Testis (tissue), 3 donors: ENCODE measurements around the gene ANO4. TPM values are rescaled to one million over a fixed set of nuclear protein-coding genes. Genes with fewer than 3 reads are reported as not detected.

Experiments
- DNase-seq: peaks from one replicate; pipeline ENCODE4 v3.0.0-alpha.2; 2019
- H3K27ac ChIP-seq, 2 donors: fragments of 200-600 bp; sonication (generic); one replicate each; pipeline ENCODE4 v1.5.1; 2019
- H3K27me3 ChIP-seq: fragments of 200-600 bp; sonication (generic); one replicate; pipeline ENCODE4 v1.5.1; 2019
- H3K36me3 ChIP-seq: fragments of 200-600 bp; sonication (generic); one replicate; pipeline ENCODE4 v1.5.1; 2017; ENCODE audit warnings: low read depth; ENCODE audit errors: missing control alignments
- H3K4me1 ChIP-seq: fragments of 200-600 bp; sonication (generic); one replicate; pipeline ENCODE4 v1.5.1; 2019
- H3K4me3 ChIP-seq, 2 donors: fragments of 200-600 bp; sonication (generic); one replicate each; pipeline ENCODE4 v1.5.1; 2017 to 2019
- H3K9me3 ChIP-seq: fragments of 200-600 bp; sonication (generic); one replicate; pipeline ENCODE4 v1.5.1; 2017
- POLR2A ChIP-seq: fragments of 450-650 bp; IDR thresholded peaks from one replicate; pipeline ENCODE4 v1.6.1; 2017; ENCODE audit warnings: antibody characterized with exemption, mild to moderate bottlenecking, moderate library complexity
- WGBS, 2 donors: methylation state at CpG; one replicate each; pipeline ENCODE4 v1.1.5; 2018; 5-methylcytosine and 5-hydroxymethylcytosine counted together
- intact Hi-C: fragments of 100-400 bp; cut with DNase I; formaldehyde crosslinking; loops from one replicate; pipeline ENCODE4 v1.15.1; 2023; ENCODE audit warnings: low total_unique reads
- polyA plus RNA-seq: library from polyadenylated mRNA; stranded (reverse); fragments of 350-450 nt; fragmentation: Illumina TruSeq; extraction: RNeasy Lipid Tissue Mini Kit (QIAGEN cat#74804); gene quantifications from one replicate; pipeline ENCODE4 v1.2.3, GENCODE V29; 2014; ENCODE audit warnings: low read depth, low replicate concordance; ENCODE audit not compliant: insufficient read depth
- total RNA-seq, 2 donors: library from RNA; depleted of rRNA; stranded (reverse); fragments of >200 nt; gene quantifications; one replicate each; pipeline ENCODE4 v1.2.3, GENCODE V29; 2016
- TF ChIP-seq, protein P1 (sequence below), 3 experiments: fragments of 450-650 bp in 2 of 3; fragments of 200-600 bp in 1 of 3; sonication (generic) in 1 of 3; IDR thresholded peaks; one replicate each; pipeline ENCODE4 v1.5.1; 2016 to 2019; ENCODE audit warnings: antibody characterized with exemption in 3 of 3, mild to moderate bottlenecking in 2 of 3, moderate library complexity in 1 of 3

Gene ANO4
- total and polyA plus RNA-seq, 3 donors from 2014 or later: 2.4 to 13.0 (median 9.5) TPM

DNA sequence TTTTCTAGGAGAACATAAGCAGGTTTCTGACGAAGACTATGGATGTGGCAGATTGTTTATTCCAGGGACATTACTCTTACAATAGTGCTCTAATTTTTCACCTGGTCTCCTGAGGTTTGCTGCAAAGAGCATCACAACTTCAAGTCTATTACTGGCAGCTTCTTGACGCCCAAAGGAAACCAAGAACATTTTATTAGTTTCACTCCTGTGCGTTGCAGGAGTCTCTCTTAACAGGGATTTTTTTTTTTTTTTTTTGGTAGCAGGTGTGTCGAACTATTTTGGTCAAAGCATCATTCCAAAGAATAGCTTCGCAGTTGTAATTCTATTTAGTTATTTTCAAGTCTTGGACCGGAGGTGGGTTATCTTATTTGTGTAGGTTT, 1.2 kb downstream of the ANO4 start:
- H3K4me1 ChIP-seq: no peaks in the 10 kb centered on the region
- TF ChIP-seq, protein P1, sequence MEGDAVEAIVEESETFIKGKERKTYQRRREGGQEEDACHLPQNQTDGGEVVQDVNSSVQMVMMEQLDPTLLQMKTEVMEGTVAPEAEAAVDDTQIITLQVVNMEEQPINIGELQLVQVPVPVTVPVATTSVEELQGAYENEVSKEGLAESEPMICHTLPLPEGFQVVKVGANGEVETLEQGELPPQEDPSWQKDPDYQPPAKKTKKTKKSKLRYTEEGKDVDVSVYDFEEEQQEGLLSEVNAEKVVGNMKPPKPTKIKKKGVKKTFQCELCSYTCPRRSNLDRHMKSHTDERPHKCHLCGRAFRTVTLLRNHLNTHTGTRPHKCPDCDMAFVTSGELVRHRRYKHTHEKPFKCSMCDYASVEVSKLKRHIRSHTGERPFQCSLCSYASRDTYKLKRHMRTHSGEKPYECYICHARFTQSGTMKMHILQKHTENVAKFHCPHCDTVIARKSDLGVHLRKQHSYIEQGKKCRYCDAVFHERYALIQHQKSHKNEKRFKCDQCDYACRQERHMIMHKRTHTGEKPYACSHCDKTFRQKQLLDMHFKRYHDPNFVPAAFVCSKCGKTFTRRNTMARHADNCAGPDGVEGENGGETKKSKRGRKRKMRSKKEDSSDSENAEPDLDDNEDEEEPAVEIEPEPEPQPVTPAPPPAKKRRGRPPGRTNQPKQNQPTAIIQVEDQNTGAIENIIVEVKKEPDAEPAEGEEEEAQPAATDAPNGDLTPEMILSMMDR (IDR thresholded peaks at IDR 0.05): no peak
- no peak for TF ChIP-seq POLR2A
- intact Hi-C loops: no loop called here
- no peaks in the 10 kb centered on the region for H3K9me3 ChIP-seq
- no peak overlapping the region for H3K4me3 ChIP-seq
- DNase-seq: no peak
- no peak overlapping the region for H3K27ac ChIP-seq
- H3K27me3 ChIP-seq: no peaks in the 10 kb centered on the region
- WGBS, 2 donors: 78 to 89% methylated on average over 6 of the region's 6 CpGs
- no peaks in the 10 kb centered on the region for H3K36me3 ChIP-seq

DNA sequence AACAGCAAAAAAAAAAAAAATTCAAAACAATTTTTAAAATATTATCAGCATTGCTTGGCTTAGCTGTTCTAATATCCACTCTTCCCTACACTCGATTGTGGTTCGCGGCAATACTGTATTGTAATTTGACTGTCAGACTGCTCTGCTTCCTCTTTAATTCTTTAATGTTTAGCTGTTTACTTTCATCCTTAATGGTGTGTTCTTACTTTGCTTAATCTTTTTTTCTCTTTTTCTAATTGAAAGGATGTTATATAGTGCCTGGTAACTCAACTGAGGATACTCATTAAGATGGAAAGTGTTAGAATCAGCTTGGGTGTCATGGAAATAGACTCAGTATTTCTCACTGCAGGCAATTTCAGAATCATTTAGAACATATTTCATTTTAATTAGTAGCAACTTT, 2.0 kb downstream of the ANO4 start:
- H3K27me3 ChIP-seq: no peaks in the 10 kb centered on the region
- H3K4me1 ChIP-seq: no peaks in the 10 kb centered on the region
- 81 to 86% methylated on average over 3 of the region's 3 CpGs for WGBS, 2 donors
- intact Hi-C loops: no loop called here
- no peaks in the 10 kb centered on the region for H3K36me3 ChIP-seq
- no peaks in the 10 kb centered on the region for H3K9me3 ChIP-seq
- TF ChIP-seq, protein P1 (IDR thresholded peaks at IDR 0.05): no peak
- TF ChIP-seq POLR2A: no peak
- no peak for DNase-seq
- H3K27ac ChIP-seq: no peak overlapping the region
- no peak overlapping the region for H3K4me3 ChIP-seq

DNA sequence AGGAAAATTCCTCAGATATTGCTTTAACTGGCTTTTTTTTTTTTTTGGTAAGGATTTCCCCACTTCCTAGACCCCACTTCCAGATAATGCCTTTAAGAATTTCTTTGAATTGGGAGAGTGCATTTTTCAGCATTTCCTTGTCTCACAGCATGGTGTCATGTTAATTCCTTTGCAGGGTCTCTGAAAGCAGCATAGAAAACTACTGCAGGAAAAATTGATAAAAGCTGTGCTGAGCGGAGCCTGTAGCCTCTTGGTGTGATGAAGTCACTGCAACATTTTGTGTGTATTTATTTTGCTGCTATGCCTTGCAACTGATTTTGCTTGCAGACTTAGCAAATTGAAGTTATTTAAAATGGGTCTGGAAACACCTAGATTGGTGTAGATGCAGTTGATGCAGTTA, 2.7 kb downstream of the ANO4 start:
- intact Hi-C loops: no loop called here
- no peaks in the 10 kb centered on the region for H3K4me1 ChIP-seq
- DNase-seq: no peak
- no peak overlapping the region for H3K27ac ChIP-seq
- no peak for TF ChIP-seq POLR2A
- TF ChIP-seq, protein P1 (IDR thresholded peaks at IDR 0.05): no peak
- no peak overlapping the region for H3K4me3 ChIP-seq
- H3K9me3 ChIP-seq: no peaks in the 10 kb centered on the region
- WGBS, 2 donors: 73 to 77% methylated on average over 1 of the region's 1 CpG
- H3K36me3 ChIP-seq: no peaks in the 10 kb centered on the region
- no peaks in the 10 kb centered on the region for H3K27me3 ChIP-seq

DNA sequence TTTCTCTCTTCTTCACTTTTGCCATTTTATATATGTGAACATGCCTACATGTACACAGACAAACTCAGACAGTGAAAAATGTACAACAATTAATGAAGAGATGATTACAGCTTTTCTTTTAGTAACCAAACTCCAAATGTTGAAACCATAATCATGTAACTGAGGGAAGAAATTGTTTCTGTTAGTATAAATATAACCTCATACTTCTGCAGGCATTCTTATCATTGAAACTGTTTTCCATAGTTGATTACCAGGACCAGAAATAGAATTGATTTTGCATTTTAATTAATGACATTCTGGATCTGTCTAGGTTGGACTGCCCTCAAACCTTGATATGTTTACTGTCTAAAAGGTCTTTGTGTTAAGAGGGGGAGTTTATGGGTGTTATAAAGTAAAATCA, 3.2 kb downstream of the ANO4 start:
- TF ChIP-seq, protein P1 (IDR thresholded peaks at IDR 0.05): no peak
- no peak for TF ChIP-seq POLR2A
- intact Hi-C loops: no loop called here

DNA sequence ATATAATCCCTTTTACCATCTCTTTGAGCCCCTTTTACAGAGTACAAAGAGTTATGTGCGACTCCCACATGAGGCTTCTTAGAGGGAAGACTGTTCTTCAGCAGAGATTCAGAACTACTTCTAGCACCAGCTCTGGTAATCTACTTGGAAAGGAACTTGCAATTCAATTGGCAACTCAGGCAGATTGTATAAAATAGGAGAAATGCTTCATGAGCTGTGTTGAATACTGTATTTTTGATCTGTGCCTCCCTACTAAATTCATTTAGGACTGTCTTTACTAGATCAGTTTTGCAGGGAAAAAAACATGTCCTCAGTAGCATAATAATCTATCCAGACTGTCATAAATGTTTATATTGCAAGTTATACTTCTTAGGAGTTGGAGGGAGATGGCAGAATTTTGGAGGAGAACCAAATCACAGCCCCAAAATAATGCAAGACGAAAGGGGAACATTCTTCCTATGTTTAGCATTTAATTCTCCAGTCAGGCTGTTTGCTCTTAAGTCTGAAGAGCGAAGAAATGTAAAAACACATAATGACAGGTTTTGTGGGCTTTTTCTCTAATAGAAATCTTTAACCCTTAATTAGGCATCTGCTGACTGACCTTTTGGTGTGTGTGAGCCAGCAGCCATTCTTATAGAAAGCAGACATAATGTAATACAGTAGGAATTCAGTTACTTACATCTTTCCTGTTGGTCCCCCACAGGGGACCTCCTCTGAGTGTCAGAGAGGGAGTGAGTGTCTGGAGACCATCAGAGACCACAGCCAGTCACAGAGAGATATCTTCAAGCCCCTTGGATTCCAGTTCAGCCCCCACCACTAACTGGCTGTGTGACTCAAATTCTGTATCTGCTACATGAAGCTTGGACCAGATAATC, 3.9 kb downstream of the ANO4 start:
- WGBS, 2 donors: 67 to 73% methylated on average over 3 of the region's 3 CpGs
- no peaks in the 10 kb centered on the region for H3K9me3 ChIP-seq
- H3K4me3 ChIP-seq: no peak overlapping the region
- H3K27me3 ChIP-seq: no peaks in the 10 kb centered on the region
- no peaks in the 10 kb centered on the region for H3K36me3 ChIP-seq
- intact Hi-C loops: no loop called here
- no peak overlapping the region for H3K27ac ChIP-seq
- TF ChIP-seq, protein P1 (IDR thresholded peaks at IDR 0.05): no peak
- TF ChIP-seq POLR2A: no peak
- DNase-seq: no peak
- no peaks in the 10 kb centered on the region for H3K4me1 ChIP-seq

More for the DNA sequence above, 3.2 kb downstream of the ANO4 start:
- no peaks in the 10 kb centered on the region for H3K36me3 ChIP-seq
- no peak overlapping the region for H3K27ac ChIP-seq
- H3K9me3 ChIP-seq: no peaks in the 10 kb centered on the region
- no peaks in the 10 kb centered on the region for H3K4me1 ChIP-seq
- no peaks in the 10 kb centered on the region for H3K27me3 ChIP-seq
- no peak for DNase-seq
- H3K4me3 ChIP-seq: no peak overlapping the region
